ENCODE measurements around the gene FADS6.
A peak's percentile ranks its signal among the peaks of the same experiment; 100 is the strongest.
"Not testable (repeated sequence)": the region's sequence is repeated elsewhere in the genome, so short reads cannot be mapped to it uniquely, and the experiment has no call there.

The FADS6 gene

GRCh38 chr17:74892013-74892841 is 1.2 kb downstream of the FADS6 start:
- no peak for DNase-seq (ENCODE audit: low spot score)

GRCh38 chr17:74890554-74890953 is 2.9 kb downstream of the FADS6 start:
- no peak for DNase-seq (ENCODE audit: low spot score)

- DNase-seq (ENCODE audit: low spot score): no peak
Observed at GRCh38 chr17:74888469-74888868, 5.0 kb downstream of the FADS6 start.

DNA sequence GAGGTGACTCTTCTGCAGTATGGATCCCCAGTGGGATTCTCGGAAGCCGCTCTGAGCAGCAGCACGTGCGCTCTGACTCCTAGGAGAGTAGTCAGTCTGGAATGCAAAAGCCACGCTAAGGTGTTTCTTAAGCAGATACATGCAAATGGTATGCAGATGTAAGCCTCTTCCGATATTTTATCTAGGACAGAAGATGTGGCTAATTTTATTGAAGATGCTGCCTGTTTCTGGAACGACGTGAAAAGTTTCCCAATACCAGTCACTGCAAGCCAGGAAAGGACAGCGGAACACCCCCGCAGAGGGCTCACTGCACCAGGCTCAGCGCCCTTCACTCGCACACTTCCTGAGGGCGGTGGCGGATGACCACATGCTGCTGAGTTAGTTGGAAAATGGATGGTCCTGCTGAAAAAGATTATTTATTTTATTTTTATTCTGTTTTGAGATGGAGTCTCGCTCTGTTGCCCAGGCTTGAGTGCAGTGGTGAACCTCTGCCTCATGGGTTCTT is 10.1 kb downstream of the FADS6 start:
- no peak for DNase-seq (ENCODE audit: low spot score)

DNA sequence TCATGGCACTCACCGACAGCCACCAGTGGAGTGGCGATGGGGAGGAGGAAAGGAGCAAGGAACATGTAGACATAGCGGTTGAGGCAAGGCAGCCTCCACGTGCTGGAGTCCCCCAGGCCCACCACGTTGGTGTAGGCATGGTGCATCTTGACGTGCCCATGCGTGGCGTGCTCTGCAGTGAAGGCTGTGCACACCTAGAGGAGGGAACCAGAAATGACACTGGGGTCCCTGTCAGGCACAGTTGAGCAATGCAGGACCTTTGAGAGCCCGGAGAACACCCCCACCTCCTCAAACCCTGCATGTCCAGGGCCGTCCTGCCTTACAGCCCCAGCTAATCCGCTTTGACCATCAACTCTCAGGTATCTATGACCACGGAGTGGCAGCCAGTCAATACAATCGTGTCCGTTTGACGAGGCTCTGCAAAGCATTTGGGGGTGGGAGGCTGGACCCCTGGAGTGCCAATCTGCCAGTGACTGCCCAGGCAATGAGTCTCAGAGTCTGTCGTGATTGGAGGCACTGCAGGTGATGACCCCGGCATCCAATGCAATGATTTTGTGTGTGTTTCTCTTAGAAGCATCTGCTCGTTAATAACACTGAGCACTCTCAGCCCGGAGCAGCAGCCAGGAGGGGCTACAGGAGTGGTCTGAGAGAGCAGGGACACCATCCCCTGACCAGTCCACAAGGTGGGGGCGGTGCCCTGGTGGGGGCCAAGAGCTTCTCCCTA is 10.8 kb downstream of the FADS6 start:
- no peak for DNase-seq (ENCODE audit: low spot score)

DNA sequence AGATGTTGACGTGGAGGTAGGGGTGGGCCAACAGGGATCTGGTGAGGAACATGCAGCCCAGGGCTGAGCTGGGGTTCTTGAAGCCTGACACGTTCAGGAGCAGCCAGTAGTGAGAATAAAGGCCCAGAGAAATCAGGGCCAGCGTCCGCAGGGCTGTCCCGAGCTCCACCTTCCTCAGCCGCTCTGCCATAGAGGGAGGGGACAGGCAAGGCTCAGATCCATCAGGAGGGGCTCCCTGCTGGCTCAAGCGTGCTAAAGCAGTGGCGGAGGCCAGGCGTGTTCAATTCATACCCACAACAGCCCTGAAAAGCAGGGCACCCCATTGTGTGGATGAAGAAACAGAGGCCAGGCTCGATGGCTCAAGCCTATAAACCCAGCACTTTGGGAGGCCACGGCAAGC is 12.4 kb downstream of the FADS6 start:
- no peak for DNase-seq (ENCODE audit: low spot score)

- no peak for DNase-seq (ENCODE audit: low spot score)
Observed at GRCh38 chr17:74879308-74879707, 14.1 kb downstream of the FADS6 start.

DNA sequence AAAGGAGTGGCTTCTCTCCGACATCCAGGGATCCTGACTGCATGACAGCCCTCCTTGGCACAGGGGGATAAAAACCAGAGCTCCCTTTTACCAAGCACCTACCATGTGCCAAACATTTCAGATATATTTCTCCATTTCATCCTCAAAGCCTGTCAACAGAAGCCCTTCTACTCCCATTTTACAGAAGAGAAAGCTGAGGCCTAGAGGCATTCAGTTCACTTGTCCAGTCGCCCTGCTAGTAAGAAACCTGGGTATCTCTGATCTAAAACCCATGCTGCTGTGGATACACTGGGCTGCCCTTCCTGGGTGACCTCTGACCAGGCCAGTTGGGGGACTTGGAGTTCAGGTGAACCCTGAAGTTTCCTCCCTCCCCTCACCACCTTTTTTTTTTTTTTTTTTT is 14.8 kb downstream of the FADS6 start:
- DNase-seq (ENCODE audit: low spot score): no peak

DNA sequence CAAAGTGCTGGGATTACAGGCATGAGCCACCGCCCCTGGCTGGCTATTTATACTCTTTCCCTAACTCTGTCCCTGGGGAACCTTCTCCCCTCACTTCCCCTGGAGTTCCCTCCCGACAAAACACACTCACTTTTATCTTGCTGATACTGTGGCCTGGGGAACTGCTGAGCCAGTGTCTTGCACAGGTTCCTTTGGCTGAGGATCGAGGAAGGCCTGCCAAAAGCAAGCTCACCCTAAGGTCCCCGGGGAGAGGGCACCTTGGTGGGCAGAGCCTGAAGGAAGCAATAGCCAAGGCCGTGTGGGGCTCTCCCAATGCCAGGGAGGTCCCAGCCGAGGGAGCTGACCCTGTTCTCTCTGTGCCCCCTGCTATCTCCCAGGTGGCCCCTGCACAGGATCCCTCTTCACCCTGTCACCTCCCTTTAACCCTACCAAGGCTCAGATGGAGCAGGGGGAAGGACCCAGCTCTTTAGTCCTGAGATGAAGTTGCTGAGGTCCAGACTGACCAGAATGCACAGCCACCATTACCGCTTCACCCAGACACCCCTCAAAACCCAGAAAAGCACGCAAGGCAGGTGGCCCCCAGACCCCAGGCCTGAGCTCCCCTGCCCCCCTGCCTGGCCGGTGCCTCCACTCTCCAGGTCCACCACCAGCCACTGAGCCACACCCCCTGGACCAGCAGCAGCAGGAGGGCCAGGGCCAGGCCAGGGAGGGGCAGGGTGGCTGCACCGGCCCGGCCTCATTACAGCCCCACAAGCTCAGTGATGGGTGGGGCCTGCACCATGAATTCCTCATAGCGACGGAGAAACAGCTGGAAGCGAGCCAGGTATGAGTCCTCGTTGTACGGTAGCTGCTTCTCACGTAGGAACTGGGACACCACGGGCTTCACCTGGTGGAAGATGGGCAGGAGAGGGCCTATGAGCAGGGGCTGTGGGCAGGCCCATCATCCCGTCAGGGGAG is 15.6 kb downstream of the FADS6 start:
- no peak for DNase-seq (ENCODE audit: low spot score)

GRCh38 chr17:74875977-74876593 is 17.3 kb downstream of the FADS6 start:
- no peak for DNase-seq (ENCODE audit: low spot score)

GRCh38 chr17:74875155-74875976 is 18.1 kb downstream of the FADS6 start:
- no peak for DNase-seq (ENCODE audit: low spot score)

GRCh38 chr17:74874615-74875037 is 18.8 kb downstream of the FADS6 start:
- no peak for DNase-seq (ENCODE audit: low spot score)

- peak; percentile 82 for DNase-seq (ENCODE audit: low spot score)
Observed at GRCh38 chr17:74873874-74874614, 19.4 kb downstream of the FADS6 start.

- DNase-seq (ENCODE audit: low spot score): peak; percentile 99
Observed at GRCh38 chr17:74873037-74873873, 20.2 kb downstream of the FADS6 start.

- no peak for DNase-seq (ENCODE audit: low spot score)
Observed at GRCh38 chr17:74872313-74873036, 21.0 kb downstream of the FADS6 start, which contains the start of gene FDXR. Gene FDXR (minus strand): TSS chr17:74872994. CDS start chr17:74872944, 50 bp downstream.

DNA sequence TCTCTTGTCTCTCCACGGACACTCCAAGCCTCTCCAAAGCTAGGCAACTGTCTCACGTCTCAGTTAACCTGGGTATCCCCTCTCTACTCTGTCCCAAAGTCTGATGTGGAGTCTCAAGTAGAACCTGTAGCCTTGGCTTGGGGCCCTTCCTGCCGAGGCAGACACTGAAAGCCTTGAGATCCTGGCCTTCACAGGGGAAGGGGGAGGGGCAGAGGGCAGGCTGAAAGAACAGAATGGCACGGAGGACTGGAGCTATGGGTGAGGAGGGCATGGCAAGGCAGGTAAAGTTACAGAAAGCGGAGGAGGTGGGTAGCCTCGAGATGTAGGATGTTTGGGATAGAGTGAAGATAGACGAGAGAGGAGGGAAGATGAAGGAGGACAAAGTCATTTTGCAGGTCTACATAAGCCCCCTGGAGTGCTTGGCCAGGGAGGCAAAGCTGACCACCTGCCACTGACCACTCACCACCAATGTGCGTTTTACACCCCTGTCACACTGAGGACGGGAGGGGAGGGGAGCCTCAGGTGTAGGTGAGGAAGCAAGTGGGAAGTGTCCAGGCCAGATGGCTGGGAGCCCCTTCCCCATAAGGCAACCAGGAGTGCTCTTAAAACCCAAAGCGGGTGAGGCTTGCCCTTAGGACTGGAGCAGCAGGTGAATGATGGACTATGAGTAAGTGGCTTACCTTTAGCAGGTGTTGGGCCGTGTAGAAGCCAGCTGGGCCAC is 21.9 kb downstream of the FADS6 start:
- no peak for DNase-seq (ENCODE audit: low spot score)

GRCh38 chr17:74870512-74870911 is 22.9 kb downstream of the FADS6 start:
- DNase-seq (ENCODE audit: low spot score): peak; percentile 40

GRCh38 chr17:74870028-74870427 is 23.4 kb downstream of the FADS6 start:
- not testable (repeated sequence) for DNase-seq (ENCODE audit: low spot score)

Data from RKO (cell line).